A673 (cell line): ENCODE data around the gene TBC1D16. TPM values are rescaled to one million over a fixed set of nuclear protein-coding genes. Genes with fewer than 3 reads are reported as not detected.
"Not testable (repeated sequence)": the region's sequence is repeated elsewhere in the genome, so short reads cannot be mapped to it uniquely, and the experiment has no call there.

Experiments
- BruUV-seq: library from RNA; stranded (reverse); fragments of 400-500 nt; replicated peaks from 2 replicates; lab custom pipeline; 2021; lab: Mats Ljungman, UMichigan
- CTCF ChIA-PET: fragments of 300-600 bp; sonication (Branson Sonifier 250); formaldehyde crosslinking; loops from one replicate; lab custom pipeline; 2022; ENCODE audit warnings: antibody characterized with exemption; lab: Charles Lee
- POLR2A ChIA-PET: fragments of 300-600 bp; sonication (Branson Sonifier 250); formaldehyde crosslinking; loops from one replicate; lab custom pipeline; 2022; ENCODE audit warnings: antibody characterized with exemption; ENCODE audit not compliant: low non-redundant PET; lab: Charles Lee
- DNase-seq: peaks from one replicate; pipeline ENCODE4 v3.0.0-alpha.2; 2015; ENCODE audit warnings: low spot score
- H3K27ac ChIP-seq: fragments of 200-600 bp; sonication (generic); 2 replicates; pipeline ENCODE4 v1.5.1; 2016; ENCODE audit warnings: mixed run types, low read depth, mild to moderate bottlenecking, mixed read lengths, antibody characterized with exemption, low read length; ENCODE audit not compliant: poor library complexity, severe bottlenecking
- H3K27me3 ChIP-seq: fragments of 200-600 bp; sonication (generic); replicated peaks from 2 replicates; pipeline ENCODE4 v1.6.1; 2017; ENCODE audit warnings: mixed run types, low read depth, mild to moderate bottlenecking, mixed read lengths, antibody characterized with exemption, low read length; ENCODE audit not compliant: insufficient read depth, poor library complexity
- H3K36me3 ChIP-seq: fragments of 200-600 bp; sonication (generic); 2 replicates; pipeline ENCODE4 v1.6.1; 2016; ENCODE audit warnings: mixed run types, mild to moderate bottlenecking, mixed read lengths, antibody characterized with exemption, low read length; ENCODE audit not compliant: insufficient read depth, poor library complexity, severe bottlenecking
- H3K4me1 ChIP-seq: fragments of 200-600 bp; sonication (generic); 2 replicates; pipeline ENCODE4 v1.6.1; 2017; ENCODE audit warnings: mixed run types, mild to moderate bottlenecking, mixed read lengths, antibody characterized with exemption, low read length; ENCODE audit not compliant: insufficient read depth, poor library complexity, severe bottlenecking
- H3K4me3 ChIP-seq: fragments of 200-600 bp; sonication (generic); 2 replicates; pipeline ENCODE4 v1.5.1; 2016; ENCODE audit warnings: low read depth, mixed run types, mild to moderate bottlenecking, mixed read lengths, low read length; ENCODE audit not compliant: poor library complexity, severe bottlenecking
- H3K9me3 ChIP-seq: fragments of 200-600 bp; sonication (generic); 2 replicates; pipeline ENCODE4 v1.6.1; 2016; ENCODE audit warnings: mixed run types, low read depth, mild to moderate bottlenecking, mixed read lengths, antibody characterized with exemption, low read length; ENCODE audit not compliant: poor library complexity, severe bottlenecking
- EZH2 ChIP-seq: fragments of 200-600 bp; sonication (generic); IDR thresholded peaks from 2 replicates; pipeline ENCODE4 v1.6.1; 2017; ENCODE audit warnings: borderline replicate concordance, low read depth, mild to moderate bottlenecking, mixed read lengths, antibody characterized with exemption, low read length; ENCODE audit not compliant: poor library complexity, severe bottlenecking
- intact Hi-C: fragments of 100-400 bp; cut with micrococcal nuclease; formaldehyde crosslinking; loops from one replicate; pipeline ENCODE4 v1.10.0; 2022; ENCODE audit not compliant: unreplicated experiment
- total RNA-seq: library from RNA; stranded (reverse); gene quantifications from 2 replicates; pipeline ENCODE4 v1.2.3, GENCODE V29; 2021
- TF ChIP-seq, protein P1 (sequence below): fragments of 300-800, 200-600 bp; sonication (generic); conservative IDR thresholded peaks from 2 replicates; pipeline ENCODE4 v1.5.1; 2017; ENCODE audit warnings: low read depth, mild to moderate bottlenecking, antibody characterized with exemption, low read length, moderate library complexity, mixed read lengths

Gene TBC1D16
- total RNA-seq, 1 experiment from 2014 or later, result 49.1 TPM

GRCh38 chr17:80049986-80050385 is 14.3 kb upstream of the TBC1D16 start:
- CTCF ChIA-PET, result interaction anchor here (0.7 kb wide), 1 partner anchor 161 kb away, joined by 6 read pairs; no protein-coding TSS in a partner anchor
- POLR2A ChIA-PET, result no interaction called here

GRCh38 chr17:80047176-80047575 is 11.5 kb upstream of the TBC1D16 start:
- Histone ChIP-seq H3K36me3 (no peaks in the 10 kb centered on the region), H3K9me3 (no peaks in the 10 kb centered on the region), H3K4me1 (no peaks in the 10 kb centered on the region), H3K27me3 (no peaks in the 10 kb centered on the region), H3K27ac (no peak overlapping the region), H3K4me3 (no peak overlapping the region)
- no TSS peak for BruUV-seq
- POLR2A ChIA-PET, result no interaction called here
- no peak for DNase-seq
- TF ChIP-seq, protein P1, sequence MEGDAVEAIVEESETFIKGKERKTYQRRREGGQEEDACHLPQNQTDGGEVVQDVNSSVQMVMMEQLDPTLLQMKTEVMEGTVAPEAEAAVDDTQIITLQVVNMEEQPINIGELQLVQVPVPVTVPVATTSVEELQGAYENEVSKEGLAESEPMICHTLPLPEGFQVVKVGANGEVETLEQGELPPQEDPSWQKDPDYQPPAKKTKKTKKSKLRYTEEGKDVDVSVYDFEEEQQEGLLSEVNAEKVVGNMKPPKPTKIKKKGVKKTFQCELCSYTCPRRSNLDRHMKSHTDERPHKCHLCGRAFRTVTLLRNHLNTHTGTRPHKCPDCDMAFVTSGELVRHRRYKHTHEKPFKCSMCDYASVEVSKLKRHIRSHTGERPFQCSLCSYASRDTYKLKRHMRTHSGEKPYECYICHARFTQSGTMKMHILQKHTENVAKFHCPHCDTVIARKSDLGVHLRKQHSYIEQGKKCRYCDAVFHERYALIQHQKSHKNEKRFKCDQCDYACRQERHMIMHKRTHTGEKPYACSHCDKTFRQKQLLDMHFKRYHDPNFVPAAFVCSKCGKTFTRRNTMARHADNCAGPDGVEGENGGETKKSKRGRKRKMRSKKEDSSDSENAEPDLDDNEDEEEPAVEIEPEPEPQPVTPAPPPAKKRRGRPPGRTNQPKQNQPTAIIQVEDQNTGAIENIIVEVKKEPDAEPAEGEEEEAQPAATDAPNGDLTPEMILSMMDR, result no peak
- no peak for TF ChIP-seq EZH2
- CTCF ChIA-PET, result no interaction called here
- intact Hi-C loops, result no loop called here

More at GRCh38 chr17:80049986-80050385, 14.3 kb upstream of the TBC1D16 start:
- no TSS peak for BruUV-seq
- no peaks in the 10 kb centered on the region for H3K9me3 ChIP-seq
- DNase-seq, result no peak
- H3K27ac ChIP-seq, result no peak overlapping the region
- intact Hi-C loops, result no loop called here
- TF ChIP-seq, protein P1, result no peak
- TF ChIP-seq EZH2, result no peak
- H3K4me1 ChIP-seq, result no peaks in the 10 kb centered on the region
- H3K27me3 ChIP-seq, result no peaks in the 10 kb centered on the region
- H3K36me3 ChIP-seq, result no peaks in the 10 kb centered on the region
- no peak overlapping the region for H3K4me3 ChIP-seq

DNA sequence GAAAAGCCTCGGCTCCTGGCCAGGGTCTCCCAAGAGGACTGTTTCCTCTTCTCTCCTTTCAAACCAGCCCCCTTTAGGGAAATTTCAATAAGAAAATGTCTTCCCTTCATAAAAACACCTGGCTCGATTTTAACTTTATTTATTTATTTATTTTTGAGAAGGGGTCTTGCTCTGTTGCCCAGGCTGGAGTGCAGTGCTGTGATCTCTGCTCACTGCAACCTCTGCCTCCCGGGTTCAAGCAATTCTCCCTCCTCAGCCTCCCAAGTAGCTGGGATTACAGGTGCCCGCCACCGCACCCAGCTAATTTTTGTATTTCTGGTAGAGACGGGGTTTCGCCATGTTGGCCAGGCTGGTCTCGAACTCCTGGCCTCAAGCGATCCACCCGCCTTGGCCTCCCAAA is 11.0 kb upstream of the TBC1D16 start:
- H3K27me3 ChIP-seq, H3K27ac ChIP-seq, DNase-seq, intact Hi-C loops, CTCF ChIA-PET, POLR2A ChIA-PET, H3K4me3 ChIP-seq, H3K9me3 ChIP-seq, H3K36me3 ChIP-seq, BruUV-seq, H3K4me1 ChIP-seq: not testable (repeated sequence)

DNA sequence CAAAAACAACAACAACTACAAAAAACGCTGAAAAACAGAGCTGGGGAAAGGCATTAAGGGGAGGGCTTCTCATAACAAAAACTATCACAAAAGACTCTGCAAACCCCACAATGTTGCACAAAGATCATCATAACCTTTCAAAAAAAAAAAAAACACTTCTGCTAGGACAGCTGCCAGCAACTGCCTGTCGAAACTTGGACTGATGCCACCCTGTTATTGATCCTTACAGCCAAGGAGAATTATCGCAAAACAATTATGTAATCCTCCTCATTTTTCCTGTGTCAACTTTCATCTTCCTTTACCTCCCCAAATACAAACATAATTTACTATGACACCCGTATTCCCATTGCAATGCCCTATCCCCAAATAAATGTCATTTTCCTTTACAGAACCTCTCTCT is 10.0 kb upstream of the TBC1D16 start:
- no peaks in the 10 kb centered on the region for H3K27me3 ChIP-seq
- H3K27ac ChIP-seq, result no peak overlapping the region
- POLR2A ChIA-PET, result no interaction called here
- BruUV-seq, result no TSS peak
- no peak for DNase-seq
- no peak for TF ChIP-seq EZH2
- H3K4me1 ChIP-seq, result no peaks in the 10 kb centered on the region
- CTCF ChIA-PET, result no interaction called here
- intact Hi-C loops, result no loop called here
- H3K4me3 ChIP-seq, result no peak overlapping the region
- H3K36me3 ChIP-seq, result no peaks in the 10 kb centered on the region
- H3K9me3 ChIP-seq, result no peaks in the 10 kb centered on the region
